GM12891 (cell line): ENCODE data around the gene MRAP.
"Not testable (repeated sequence)": the region's sequence is repeated elsewhere in the genome, so short reads cannot be mapped to it uniquely, and the experiment has no call there.

Source experiments
- DNase-seq: peaks from one replicate; pipeline ENCODE4 v3.0.0; 2011; ENCODE audit warnings: low spot score; ENCODE audit not compliant: insufficient read length
- FAIRE-seq: peaks from 2 replicates; lab custom pipeline; 2011; peaks lifted over from hg19 to GRCh38; lab: Jason Lieb, UNC
- PAX5 ChIP-seq: IDR thresholded peaks from 2 replicates; pipeline ENCODE4 v1.6.1; 2011; ENCODE audit warnings: low read length, moderate library complexity, mild to moderate bottlenecking; ENCODE audit not compliant: insufficient read depth, severe bottlenecking
- POLR2A ChIP-seq: IDR thresholded peaks from 2 replicates; pipeline ENCODE4 v1.6.1; 2011; ENCODE audit warnings: low read depth, low read length, control low read depth
- POLR2AphosphoS5 ChIP-seq: IDR thresholded peaks from 2 replicates; pipeline ENCODE4 v1.6.1; 2011; ENCODE audit warnings: low read depth, low read length, control low read depth
- POU2F2 ChIP-seq: IDR thresholded peaks from 2 replicates; pipeline ENCODE4 v1.6.1; 2011; ENCODE audit warnings: low read depth, mild to moderate bottlenecking, control low read depth, low read length, moderate library complexity
- SPI1 ChIP-seq: IDR thresholded peaks from 2 replicates; pipeline ENCODE4 v1.6.1; 2011; ENCODE audit warnings: low read depth, low read length, control low read depth
- TAF1 ChIP-seq: IDR thresholded peaks from 2 replicates; pipeline ENCODE4 v1.6.1; 2011; ENCODE audit warnings: low read depth, low read length, control low read depth

Gene MRAP

DNA sequence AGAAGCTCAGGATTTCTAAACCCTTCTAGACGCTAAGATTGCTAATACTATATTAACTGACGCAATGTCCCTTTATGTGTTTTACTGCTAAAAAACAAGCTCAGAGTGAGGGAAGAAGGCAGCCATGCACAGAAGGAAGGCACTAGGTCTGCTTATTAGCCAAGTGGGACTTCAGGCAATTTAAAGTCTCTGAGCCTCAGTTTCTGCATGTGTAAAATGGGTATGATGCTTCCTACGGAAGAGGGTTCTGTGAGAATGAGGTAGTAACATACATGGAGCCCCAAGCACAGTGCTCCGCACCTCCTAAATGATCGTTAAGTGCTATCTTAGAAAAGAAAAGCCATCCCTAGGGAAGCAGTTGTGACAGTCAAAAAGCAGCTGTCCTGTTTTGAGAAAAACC, 36.7 kb upstream of the MRAP start:
- no peak for FAIRE-seq
- DNase-seq: no peak
- TF ChIP-seq TAF1 (no peak), PAX5 (no peak), POU2F2 (no peak), SPI1 (no peak), POLR2A (no peak), POLR2AphosphoS5 (no peak)

DNA sequence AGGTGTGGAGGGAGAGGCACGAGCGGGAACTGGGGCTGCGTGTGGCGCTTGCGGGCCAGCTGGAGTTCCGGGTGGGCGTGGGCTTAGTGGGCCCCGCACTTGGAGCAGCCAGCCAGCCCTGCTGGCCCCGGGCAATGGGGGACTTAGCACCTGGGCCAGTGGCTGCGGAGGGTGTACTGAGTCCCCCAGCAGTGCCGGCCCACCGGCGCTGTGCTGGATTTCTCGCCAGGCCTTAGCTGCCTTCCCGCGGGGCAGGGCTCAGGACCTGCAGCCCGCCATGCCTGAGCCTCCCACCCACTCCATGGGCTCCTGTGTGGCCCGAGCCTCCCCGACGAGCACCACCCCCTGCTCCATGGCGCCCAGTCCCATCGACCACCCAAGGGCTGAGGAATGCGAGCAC, 33.3 kb upstream of the MRAP start:
- not testable (repeated sequence) for DNase-seq, FAIRE-seq

- DNase-seq (no peak), FAIRE-seq (no peak)
- TF ChIP-seq SPI1 (no peak), POU2F2 (no peak), POLR2AphosphoS5 (no peak)
Measured at GRCh38 chr21:32270748-32271147, 27.9 kb upstream of the MRAP start.

DNA sequence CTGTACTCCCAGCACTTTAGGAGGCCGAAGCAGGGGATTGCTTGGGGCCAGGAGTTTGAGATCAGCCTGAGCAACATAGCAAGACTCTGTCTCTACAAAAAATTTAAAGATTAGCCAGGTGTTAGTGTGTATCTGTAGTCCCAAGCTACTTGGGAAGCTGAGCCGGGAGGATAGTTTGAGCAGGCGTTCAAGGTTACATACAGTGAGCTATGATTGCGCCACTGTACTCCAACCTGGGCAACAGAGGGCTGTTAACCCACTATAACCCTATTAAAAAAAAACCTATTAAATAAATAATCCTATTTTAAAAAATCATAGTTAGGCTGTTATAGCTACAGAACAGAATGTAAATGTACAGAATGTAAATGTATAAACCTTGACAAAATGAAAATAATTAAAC, 22.0 kb upstream of the MRAP start:
- no peak for FAIRE-seq
- TF ChIP-seq PAX5 (no peak), TAF1 (no peak), POLR2AphosphoS5 (no peak), POLR2A (no peak), POU2F2 (no peak), SPI1 (no peak)

DNA sequence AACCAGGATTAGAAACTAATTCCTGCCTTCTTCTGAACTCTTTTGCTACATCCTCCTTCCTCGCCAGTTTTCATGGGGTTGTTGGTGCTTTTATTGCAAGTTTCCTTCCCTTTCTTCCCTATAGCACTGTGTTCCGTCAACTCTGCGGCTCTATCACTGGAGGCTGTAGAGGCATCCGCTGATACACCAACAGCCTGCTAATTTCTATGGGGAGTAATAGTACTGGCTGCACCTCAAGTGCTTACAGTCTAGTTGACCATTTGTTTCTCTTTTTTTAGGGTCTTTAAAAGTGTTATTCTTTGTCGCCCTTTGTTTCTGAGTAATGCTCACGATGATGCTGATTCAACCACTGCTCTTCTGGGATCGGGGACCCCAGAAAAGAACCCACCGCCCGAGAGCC, 20.6 kb upstream of the MRAP start:
- FAIRE-seq (no peak), DNase-seq (no peak)
- TF ChIP-seq POU2F2 (no peak), POLR2AphosphoS5 (no peak), SPI1 (no peak), POLR2A (no peak), PAX5 (no peak), TAF1 (no peak)

More for the DNA sequence above, 22.0 kb upstream of the MRAP start:
- DNase-seq: no peak

GRCh38 chr21:32278518-32279376, 19.9 kb upstream of the MRAP start, which contains the start of gene MIS18A:
TSS of gene MIS18A (minus strand) at chr21:32279049. CDS start at chr21:32279014, 35 bp downstream.
- TF ChIP-seq POLR2A (peak; percentile 79), POLR2AphosphoS5 (peak; percentile 59; the same call in 1 of the 2 replicates), TAF1 (peak; percentile 70), POU2F2 (peak; percentile 54; the same call in 1 of the 2 replicates), PAX5 (no peak), SPI1 (no peak)
- DNase-seq (peak; percentile 80), FAIRE-seq (peak; percentile 95)

- DNase-seq (no peak), FAIRE-seq (no peak)
Measured at GRCh38 chr21:32279377-32279680, 19.3 kb upstream of the MRAP start.

GRCh38 chr21:32281531-32281930, 17.1 kb upstream of the MRAP start:
- no peak for DNase-seq
- FAIRE-seq: no peak
- TF ChIP-seq TAF1: no peak
- TF ChIP-seq PAX5: no peak
- TF ChIP-seq POLR2A: no peak
- no peak for TF ChIP-seq SPI1
- TF ChIP-seq POU2F2: no peak
- TF ChIP-seq POLR2AphosphoS5: no peak

More at GRCh38 chr21:32279377-32279680, 19.3 kb upstream of the MRAP start:
- no peak for TF ChIP-seq SPI1
- TF ChIP-seq PAX5: no peak
- TF ChIP-seq POU2F2: no peak
- no peak for TF ChIP-seq POLR2A
- no peak for TF ChIP-seq POLR2AphosphoS5
- no peak for TF ChIP-seq TAF1

- TF ChIP-seq POU2F2: no peak
- no peak for TF ChIP-seq POLR2AphosphoS5
- no peak for TF ChIP-seq POLR2A
- no peak for TF ChIP-seq TAF1
- no peak for TF ChIP-seq SPI1
- TF ChIP-seq PAX5: no peak
- DNase-seq (no peak), FAIRE-seq (no peak)
Measured at GRCh38 chr21:32282992-32283391, 15.7 kb upstream of the MRAP start.

DNA sequence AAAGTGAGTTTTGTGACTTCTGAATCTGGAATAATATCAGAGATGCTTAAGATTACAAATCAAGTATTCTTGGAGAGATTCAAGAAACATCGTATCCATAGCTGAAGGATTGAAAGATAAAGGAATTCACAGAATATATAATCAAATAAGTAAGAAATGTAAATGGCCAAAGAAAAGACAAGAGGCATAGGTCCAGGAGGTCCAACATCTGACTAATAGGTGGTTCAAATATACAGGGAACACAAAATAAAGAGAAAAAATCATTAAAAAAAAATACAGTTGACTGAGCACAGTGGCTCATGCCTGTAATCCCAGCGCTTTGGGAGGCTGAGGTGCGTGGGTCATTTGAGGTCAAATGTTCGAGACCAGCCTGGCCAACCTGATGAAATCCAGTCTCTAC, 13.2 kb upstream of the MRAP start:
- DNase-seq: no peak

DNA sequence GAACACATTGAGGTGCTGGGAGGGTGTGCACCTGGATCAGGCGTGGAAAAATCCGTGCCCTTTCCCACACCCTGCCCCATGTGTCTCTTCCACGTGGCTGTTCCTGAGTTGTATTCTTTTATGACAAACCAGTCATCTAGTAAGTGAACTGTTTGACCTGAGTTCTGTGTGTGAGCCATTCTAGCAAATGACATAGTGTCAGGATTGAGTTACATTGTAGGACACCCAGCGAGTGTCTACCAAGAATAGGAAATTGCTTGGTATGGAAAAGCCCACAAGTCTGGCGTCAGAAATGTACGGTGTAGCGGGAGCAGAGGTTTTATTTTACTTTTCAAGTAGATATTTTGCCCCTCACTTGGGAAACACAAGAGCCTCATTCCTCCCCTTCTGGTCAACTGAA, 1.2 kb upstream of the MRAP start:
- FAIRE-seq: no peak
- TF ChIP-seq POU2F2 (no peak), TAF1 (no peak), POLR2AphosphoS5 (no peak), PAX5 (no peak), POLR2A (no peak), SPI1 (no peak)
- DNase-seq: no peak

More for the DNA sequence above, 13.2 kb upstream of the MRAP start:
- no peak for FAIRE-seq
- TF ChIP-seq SPI1: no peak
- TF ChIP-seq POU2F2: no peak
- no peak for TF ChIP-seq PAX5
- TF ChIP-seq POLR2AphosphoS5: no peak
- TF ChIP-seq TAF1: no peak
- TF ChIP-seq POLR2A: no peak
